Colonic mucosa (tissue), 4 donors: ENCODE results near the gene THRA. TPM values are rescaled to one million over a fixed set of nuclear protein-coding genes. Genes with fewer than 3 reads are reported as not detected.
"Not testable (repeated sequence)": the region's sequence is repeated elsewhere in the genome, so short reads cannot be mapped to it uniquely, and the experiment has no call there.

Experiments used
- DNase-seq: peaks from one replicate; pipeline ENCODE4 v3.0.0-alpha.2; 2020
- H3K27ac ChIP-seq: fragments of 200-600 bp; one replicate; pipeline ENCODE4 v1.8.0; 2021
- H3K27me3 ChIP-seq: fragments of 200-600 bp; one replicate; pipeline ENCODE4 v1.8.0; 2021
- H3K36me3 ChIP-seq: fragments of 200-600 bp; one replicate; pipeline ENCODE4 v1.8.0; 2021
- H3K4me1 ChIP-seq: fragments of 200-600 bp; one replicate; pipeline ENCODE4 v1.8.0; 2021; ENCODE audit warnings: mild to moderate bottlenecking
- H3K4me3 ChIP-seq: fragments of 200-600 bp; one replicate; pipeline ENCODE4 v1.8.0; 2021
- H3K9ac ChIP-seq, 2 donors: one replicate each; pipeline ENCODE4 v1.7.0; 2013; ENCODE audit warnings: control low read depth in 2 of 2, low read depth in 2 of 2, low read length in 2 of 2
- H3K9me3 ChIP-seq: fragments of 200-600 bp; one replicate; pipeline ENCODE4 v1.8.0; 2021
- CTCF ChIP-seq: fragments of 200-600 bp; IDR thresholded peaks from one replicate; pipeline ENCODE4 v1.8.0; 2022; ENCODE audit warnings: antibody characterized with exemption, mild to moderate bottlenecking
- intact Hi-C: fragments of 100-400 bp; cut with DNase I; formaldehyde crosslinking; loops from one replicate; pipeline ENCODE4 v1.14.1; 2022
- microRNA-seq: library from miRNA; unstranded; fragments of <30 nt; microRNA quantifications from one replicate; pipeline ENCODE4, GENCODE V29; 2019
- total RNA-seq, 2 donors: library from RNA; stranded (reverse); fragmentation: NEBNext Ultra II Directional in 1 of 2; extraction: Animal tissue kit (Norgen Biotek cat#: 25700) in 1 of 2; gene quantifications; one replicate each; pipeline ENCODE4 v1.2.1, GENCODE V29; 2021
- donor health status: healthy.
- donor health status: DM: no; HTN: no; CAD: no.
- donor health status: DM: no; HTN: no; CAD: no.

The THRA gene
- total RNA-seq, 2 donors from 2014 or later: 40.3 to 44.5 TPM

- Histone ChIP-seq H3K36me3 (peaks cover 7% of the 10 kb centered on the region), H3K27me3 (no peaks in the 10 kb centered on the region), H3K9me3 (no peaks in the 10 kb centered on the region), H3K9ac (peak overlapping the region in 1 of 2 donors; percentile 53), H3K4me1 (peaks cover 3% of the 10 kb centered on the region), H3K4me3 (no peak overlapping the region), H3K27ac (peak overlapping the region; percentile 29)
- peak; percentile 57 for DNase-seq
- TF ChIP-seq CTCF: no peak
- intact Hi-C loops: no loop called here
Measured at GRCh38 chr17:40134184-40134583, 71.4 kb downstream of the THRA start.

- DNase-seq: no peak
- Histone ChIP-seq H3K36me3 (peaks cover 3% of the 10 kb centered on the region), H3K9me3 (no peaks in the 10 kb centered on the region), H3K27me3 (no peaks in the 10 kb centered on the region), H3K9ac (no peak overlapping the region), H3K4me1 (peaks cover 6% of the 10 kb centered on the region), H3K4me3 (no peak overlapping the region), H3K27ac (no peak overlapping the region)
- intact Hi-C loops: no loop called here
- TF ChIP-seq CTCF: no peak
Measured at GRCh38 chr17:40135817-40136216, 73.1 kb downstream of the THRA start.

- H3K27me3 ChIP-seq: no peaks in the 10 kb centered on the region
- peak overlapping the region; percentile 39 for H3K4me3 ChIP-seq
- H3K27ac ChIP-seq: peak overlapping the region; percentile 93
- H3K4me1 ChIP-seq: peaks cover 11% of the 10 kb centered on the region
- intact Hi-C loops: no loop called here
- no peak for TF ChIP-seq CTCF
- DNase-seq: peak; percentile 36
- no peaks in the 10 kb centered on the region for H3K36me3 ChIP-seq
- H3K9me3 ChIP-seq: no peaks in the 10 kb centered on the region
- H3K9ac ChIP-seq: peak overlapping the region; percentile 82 to 96
Measured at GRCh38 chr17:40139566-40140058, 76.8 kb downstream of the THRA start.

- H3K27me3 ChIP-seq, H3K4me3 ChIP-seq, DNase-seq, intact Hi-C loops, H3K36me3 ChIP-seq, H3K9me3 ChIP-seq, H3K9ac ChIP-seq, H3K27ac ChIP-seq: not testable (repeated sequence)
- H3K4me1 ChIP-seq: peaks cover 11% of the 10 kb centered on the region
Measured at GRCh38 chr17:40143166-40143565, 80.4 kb downstream of the THRA start.

Small RNAs within 50 kb of the gene (microRNA-seq; reads per million reads assigned to microRNA genes)
- gene MIR6884: not detected

Other genes starting within 250 kb of the THRA start
- 1 to 10 TPM; 1.8 to 2.0 TPM for gene IKZF3, start 198.7 kb upstream of the THRA start, total RNA-seq
- not detected for gene ZPBP2, start 194.8 kb upstream of the THRA start, total RNA-seq
- 10 to 100 TPM; 68.2 to 79.7 TPM for gene GSDMB, start 144.3 kb upstream of the THRA start, total RNA-seq
- gene ORMDL3, start 135.4 kb upstream of the THRA start, total RNA-seq: 10 to 100 TPM; 57.2 to 69.3 TPM
- gene LRRC3C, start 135.2 kb upstream of the THRA start, total RNA-seq: not detected
- gene GSDMA, start 100.0 kb upstream of the THRA start, total RNA-seq: under 1 TPM; 0.17 to 0.90 TPM
- 100 to 1,000 TPM; 106 to 152 TPM for gene PSMD3, start 82.2 kb upstream of the THRA start, total RNA-seq
- under 1 TPM in 1 of 2 donors, not detected in 1; 0.37 TPM for gene CSF3, start 47.5 kb upstream of the THRA start, total RNA-seq
- 100 to 1,000 TPM in 1 of 2 donors, 10 to 100 TPM in 1; 80.1 to 111 TPM for gene MED24, start 8.6 kb upstream of the THRA start, total RNA-seq
- gene NR1D1, start 37.6 kb downstream of the THRA start, total RNA-seq: 10 to 100 TPM in 1 of 2 donors, 1 to 10 TPM in 1; 4.8 to 18.8 TPM
- 10 to 100 TPM; 77.0 to 81.0 TPM for gene MSL1, start 59.0 kb downstream of the THRA start, total RNA-seq
- gene CASC3, start 77.6 kb downstream of the THRA start, total RNA-seq: 10 to 100 TPM; 53.8 to 55.3 TPM
- gene RAPGEFL1, start 114.5 kb downstream of the THRA start, total RNA-seq: 100 to 1,000 TPM in 1 of 2 donors, 10 to 100 TPM in 1; 98.2 to 108 TPM
- 10 to 100 TPM; 34.5 to 42.0 TPM for gene WIPF2, start 156.3 kb downstream of the THRA start, total RNA-seq
- gene CDC6, start 224.9 kb downstream of the THRA start, total RNA-seq: 10 to 100 TPM in 1 of 2 donors, 1 to 10 TPM in 1; 8.5 to 40.8 TPM
- gene RARA, start 246.2 kb downstream of the THRA start, total RNA-seq: 10 to 100 TPM; 25.6 to 46.7 TPM